Astrocyte of the cerebellum (primary cell): Measurements from ENCODE around the gene TIGD3.
A peak's percentile ranks its signal among the peaks of the same experiment; 100 is the strongest.

Experiments used
- DNase-seq: peaks from one replicate; pipeline ENCODE4 v3.0.0-alpha.2; 2011; ENCODE audit warnings: low read depth
- H3K4me3 ChIP-seq: 2 replicates; pipeline ENCODE4 v1.5.1; 2011; ENCODE audit warnings: mild to moderate bottlenecking, low read depth, low read length, moderate library complexity
- CTCF ChIP-seq: IDR thresholded peaks from 2 replicates; pipeline ENCODE4 v1.5.1; 2012; ENCODE audit warnings: low read length, low read depth, moderate library complexity, mild to moderate bottlenecking; ENCODE audit errors: missing control alignments
- in situ Hi-C: cut with HindIII; loops from 2 replicates; pipeline ENCODE4 v1.10.0; 2017; ENCODE audit warnings: low sequenced_read_pairs

TIGD3 gene

GRCh38 chr11:65340226-65340625 lies 14.3 kb upstream of the TIGD3 start:
- in situ Hi-C loops, result no loop called here
- TF ChIP-seq CTCF, result no peak
- no peak for DNase-seq
- H3K4me3 ChIP-seq, result no peak overlapping the region

DNA sequence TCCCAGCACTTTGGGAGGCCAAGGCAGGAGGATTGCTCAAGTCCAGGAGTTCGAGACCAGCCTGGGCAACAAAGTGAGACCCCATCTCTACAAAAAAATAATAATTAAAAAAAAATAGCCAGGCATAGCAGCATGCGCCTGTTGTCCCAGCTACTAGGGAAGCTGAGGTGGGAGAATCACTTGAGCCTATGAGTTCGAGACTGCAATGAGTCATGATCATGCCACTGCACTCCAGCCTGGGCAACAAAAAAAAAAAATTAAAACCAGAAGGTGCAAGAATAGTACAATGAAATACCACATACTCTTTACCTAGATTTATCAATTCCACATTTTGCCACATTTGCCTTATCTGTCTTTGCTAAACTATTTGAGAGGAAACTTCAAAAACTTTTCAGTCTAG lies 12.7 kb upstream of the TIGD3 start:
- H3K4me3 ChIP-seq, result no peak overlapping the region

GRCh38 chr11:65351511-65351910 lies 3.0 kb upstream of the TIGD3 start:
- H3K4me3 ChIP-seq, result no peak overlapping the region
- in situ Hi-C loops, result no loop called here
- no peak for TF ChIP-seq CTCF
- DNase-seq, result no peak

More for the DNA sequence above, 12.7 kb upstream of the TIGD3 start:
- in situ Hi-C loops, result no loop called here
- DNase-seq, result no peak
- no peak for TF ChIP-seq CTCF

- DNase-seq, result no peak
- in situ Hi-C loops, result no loop called here
- no peak overlapping the region for H3K4me3 ChIP-seq
- TF ChIP-seq CTCF, result peak; percentile 34
These were observed 1.8 kb upstream of the TIGD3 start for GRCh38 chr11:65352783-65353182.

- in situ Hi-C loops, result no loop called here
- no peak for TF ChIP-seq CTCF
- no peak overlapping the region for H3K4me3 ChIP-seq
- DNase-seq, result no peak
These were observed 1.2 kb upstream of the TIGD3 start for GRCh38 chr11:65353376-65353775.

DNA sequence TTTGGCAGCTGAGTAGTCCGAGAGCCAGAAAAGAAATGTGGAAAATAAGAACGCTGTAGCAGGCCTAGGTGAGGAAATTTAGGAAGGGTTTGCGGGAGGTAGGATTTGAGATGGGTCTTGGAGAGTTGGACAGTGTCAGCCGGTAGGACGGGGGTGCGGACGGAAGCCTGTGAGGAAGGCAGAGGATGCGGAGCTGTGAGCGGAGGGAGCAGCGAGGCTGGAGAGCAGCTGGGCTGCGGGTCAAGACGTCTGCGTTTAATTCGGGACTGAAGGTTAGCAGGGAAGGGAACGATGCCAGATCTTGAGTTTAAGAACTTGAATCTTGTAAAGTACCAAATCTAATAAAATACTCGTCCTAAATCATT lies 669 bp upstream of the TIGD3 start:
- DNase-seq, result no peak
- TF ChIP-seq CTCF, result no peak
- peak overlapping the region; percentile 48 for H3K4me3 ChIP-seq
- in situ Hi-C loops, result no loop called here
